C4-2B (cell line): ENCODE measurements around the gene SNX33.

ENCODE experiments used
- ZFX ChIP-seq: fragments of 450-650 bp; IDR thresholded peaks from 2 replicates; pipeline ENCODE4 v1.6.1; 2017
- TF ChIP-seq, protein P1 (sequence below): fragments of 450-650 bp; conservative IDR thresholded peaks from 2 replicates; pipeline ENCODE4 v1.5.1; 2017; ENCODE audit warnings: mild to moderate bottlenecking

DNA sequence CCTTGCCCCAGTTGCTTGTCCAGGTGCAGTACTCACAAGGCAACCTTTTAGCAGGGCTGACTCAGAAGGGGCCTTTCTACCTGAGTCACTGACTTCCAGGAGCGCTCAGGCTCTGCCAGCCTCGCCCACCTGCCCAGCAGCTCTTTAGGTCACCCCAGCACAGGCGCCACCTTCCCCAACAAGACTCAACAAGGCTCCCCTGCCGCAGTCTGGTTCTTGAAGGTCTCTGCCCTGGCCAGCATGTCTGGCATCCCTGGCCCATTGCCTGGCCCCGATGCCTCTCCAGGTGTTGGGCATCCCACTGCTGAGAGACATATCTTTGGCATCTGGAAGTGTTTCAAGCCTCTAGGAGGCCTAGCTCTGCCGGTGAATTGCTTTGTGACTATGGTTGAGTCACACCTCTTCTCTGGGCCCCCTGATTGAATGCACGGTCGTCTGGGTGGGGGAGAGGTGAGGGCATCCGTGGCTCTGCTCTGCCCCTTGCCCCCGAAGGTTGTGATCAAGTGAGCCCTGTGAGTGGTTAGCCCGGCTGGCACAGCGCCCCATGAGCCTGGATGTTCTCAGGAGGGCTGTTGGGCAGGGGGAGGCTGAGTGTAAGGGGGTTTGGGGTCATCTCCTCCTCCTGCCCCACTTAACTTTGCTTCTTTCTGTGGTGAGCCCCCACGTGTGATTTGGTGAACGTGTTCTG lies 21.6 kb downstream of the SNX33 start:
- TF ChIP-seq, protein P1, sequence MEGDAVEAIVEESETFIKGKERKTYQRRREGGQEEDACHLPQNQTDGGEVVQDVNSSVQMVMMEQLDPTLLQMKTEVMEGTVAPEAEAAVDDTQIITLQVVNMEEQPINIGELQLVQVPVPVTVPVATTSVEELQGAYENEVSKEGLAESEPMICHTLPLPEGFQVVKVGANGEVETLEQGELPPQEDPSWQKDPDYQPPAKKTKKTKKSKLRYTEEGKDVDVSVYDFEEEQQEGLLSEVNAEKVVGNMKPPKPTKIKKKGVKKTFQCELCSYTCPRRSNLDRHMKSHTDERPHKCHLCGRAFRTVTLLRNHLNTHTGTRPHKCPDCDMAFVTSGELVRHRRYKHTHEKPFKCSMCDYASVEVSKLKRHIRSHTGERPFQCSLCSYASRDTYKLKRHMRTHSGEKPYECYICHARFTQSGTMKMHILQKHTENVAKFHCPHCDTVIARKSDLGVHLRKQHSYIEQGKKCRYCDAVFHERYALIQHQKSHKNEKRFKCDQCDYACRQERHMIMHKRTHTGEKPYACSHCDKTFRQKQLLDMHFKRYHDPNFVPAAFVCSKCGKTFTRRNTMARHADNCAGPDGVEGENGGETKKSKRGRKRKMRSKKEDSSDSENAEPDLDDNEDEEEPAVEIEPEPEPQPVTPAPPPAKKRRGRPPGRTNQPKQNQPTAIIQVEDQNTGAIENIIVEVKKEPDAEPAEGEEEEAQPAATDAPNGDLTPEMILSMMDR, result no peak
- TF ChIP-seq ZFX, result no peak
